NCI-H1417 (cell line): ENCODE measurements around the gene TMEM220.

Experiments used
- DNase-seq, 3 experiments: peaks; one replicate each; lab custom pipeline; 2025; lab: John Stamatoyannopoulos, UW

Gene TMEM220

DNA sequence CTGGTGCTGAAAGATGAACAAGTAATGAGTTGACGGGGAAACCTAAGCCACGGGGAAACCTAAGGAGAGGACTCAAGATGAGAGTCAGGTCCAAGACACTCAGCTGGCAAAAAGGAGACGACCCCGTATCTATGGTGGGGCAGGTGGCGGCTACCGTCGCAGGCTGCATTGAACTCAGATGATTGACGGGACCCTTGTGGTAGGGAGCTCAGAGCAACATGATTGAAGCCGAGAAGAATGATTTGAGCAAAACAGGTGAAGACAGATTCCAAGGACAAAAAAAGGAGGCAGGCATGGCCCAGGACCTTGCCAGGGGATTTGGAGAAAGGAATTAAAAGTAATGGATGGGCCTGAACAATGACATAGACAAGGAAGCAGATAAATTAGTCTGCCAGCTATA lies 65.3 kb downstream of the TMEM220 start:
- DNase-seq: no peak
